ENCODE data around the gene FAM53A. TPM values are rescaled to one million over a fixed set of nuclear protein-coding genes. Genes with fewer than 3 reads are reported as not detected.

The FAM53A gene
- total and polyA plus RNA-seq, 2 experiments from 2014 or later, result 4.7 to 6.8 TPM

- 95% methylated on average over 3 of the region's 3 CpGs for WGBS (ENCODE audit: low lambda C conversion rate, missing lambda C conversion rate)
- no peak for DNase-seq (ENCODE audit: low spot score)
- no peaks in the 10 kb centered on the region for H3K4me1 ChIP-seq (ENCODE audit: insufficient read depth)
Observed at GRCh38 chr4:1591107-1591506, 93.0 kb downstream of the FAM53A start.

GRCh38 chr4:1590244-1590643 is 93.9 kb downstream of the FAM53A start:
- TF ChIP-seq CTCF (IDR thresholded peaks at IDR 0.05; ENCODE audit: poor library complexity) (no peak), EZH2phosphoT487 (IDR thresholded peaks at IDR 0.05; ENCODE audit: low read depth, severe bottlenecking, unreplicated experiment) (no peak), EZH2 (IDR thresholded peaks at IDR 0.05; ENCODE audit: borderline replicate concordance) (no peak)
- Histone ChIP-seq H3K9me3 (ENCODE audit: low read depth) (no peaks in the 10 kb centered on the region), H3K4me2 (no peak overlapping the region), H3K27me3 (no peaks in the 10 kb centered on the region), H3K4me1 (ENCODE audit: insufficient read depth) (no peaks in the 10 kb centered on the region), H3K79me2 (no peaks in the 10 kb centered on the region), H2AFZ (no peak overlapping the region), H3K36me3 (replicated peaks; ENCODE audit: insufficient read depth, low read depth) (no peaks in the 10 kb centered on the region), H4K20me1 (ENCODE audit: insufficient read depth, poor library complexity, severe bottlenecking) (no peaks in the 10 kb centered on the region), H3K27ac (no peak overlapping the region), H3K4me3 (no peak overlapping the region), H3K9me2 (replicated peaks; ENCODE audit: insufficient read depth) (no peaks in the 10 kb centered on the region)
- no peak for DNase-seq (ENCODE audit: low spot score)
- WGBS (ENCODE audit: low lambda C conversion rate, missing lambda C conversion rate), result 73% methylated on average over 4 of the region's 4 CpGs

More at GRCh38 chr4:1591107-1591506, 93.0 kb downstream of the FAM53A start:
- Histone ChIP-seq H3K4me2 (no peak overlapping the region), H3K4me3 (no peak overlapping the region), H3K36me3 (replicated peaks; ENCODE audit: insufficient read depth, low read depth) (no peaks in the 10 kb centered on the region), H4K20me1 (ENCODE audit: insufficient read depth, poor library complexity, severe bottlenecking) (no peaks in the 10 kb centered on the region), H3K27ac (no peak overlapping the region), H3K79me2 (no peaks in the 10 kb centered on the region), H2AFZ (no peak overlapping the region), H3K9me2 (replicated peaks; ENCODE audit: insufficient read depth) (no peaks in the 10 kb centered on the region), H3K27me3 (no peaks in the 10 kb centered on the region), H3K9me3 (ENCODE audit: low read depth) (no peaks in the 10 kb centered on the region)
- TF ChIP-seq CTCF (IDR thresholded peaks at IDR 0.05; ENCODE audit: poor library complexity) (no peak), EZH2phosphoT487 (IDR thresholded peaks at IDR 0.05; ENCODE audit: low read depth, severe bottlenecking, unreplicated experiment) (no peak), EZH2 (IDR thresholded peaks at IDR 0.05; ENCODE audit: borderline replicate concordance) (no peak)

Small RNA genes lying within 50 kb of the gene (small RNA-seq; reads per million reads assigned to genes)
- gene RF00019, result not detected

Other genes starting within 250 kb of the FAM53A start
- 48.2 and 82.5 TPM in 2 replicates for gene SLBP, start 28.0 kb upstream of the FAM53A start, total RNA-seq
- gene SLBP, start 28.0 kb upstream of the FAM53A start, polyA plus RNA-seq, result 81.8 and 84.0 TPM in 2 replicates
- 36.1 and 40.8 TPM in 2 replicates for gene TMEM129, start 37.0 kb upstream of the FAM53A start, total RNA-seq
- 57.8 and 59.4 TPM in 2 replicates for gene TMEM129, start 37.0 kb upstream of the FAM53A start, polyA plus RNA-seq
- gene TACC3, start 37.2 kb upstream of the FAM53A start, total RNA-seq, result 9.3 and 10.5 TPM in 2 replicates
- 14.8 and 16.7 TPM in 2 replicates for gene TACC3, start 37.2 kb upstream of the FAM53A start, polyA plus RNA-seq
- gene FGFR3, start 109.0 kb upstream of the FAM53A start, total RNA-seq, result 70.0 and 82.0 TPM in 2 replicates
- gene FGFR3, start 109.0 kb upstream of the FAM53A start, polyA plus RNA-seq, result 99.8 and 132 TPM in 2 replicates
- gene LETM1, start 171.8 kb upstream of the FAM53A start, total RNA-seq, result 39.1 and 46.0 TPM in 2 replicates
- gene LETM1, start 171.8 kb upstream of the FAM53A start, polyA plus RNA-seq, result 24.4 and 29.4 TPM in 2 replicates
- gene NSD2, start 187.1 kb upstream of the FAM53A start, total RNA-seq, result 26.9 and 30.8 TPM in 2 replicates
- 22.0 and 25.7 TPM in 2 replicates for gene NSD2, start 187.1 kb upstream of the FAM53A start, polyA plus RNA-seq